Activated naive CD8-positive, alpha-beta T cell treated with anti-CD3 and anti-CD28 coated beads, Interleukin-2, amount 10 ng/mL, durations not matched to agents 7 days and 5 days (primary cell): Measurements from ENCODE around the gene NKX2-1. TPM values are rescaled to one million over a fixed set of nuclear protein-coding genes. Genes with fewer than 3 reads are reported as not detected.

Source experiments
- ATAC-seq: fragments of 150-1000 bp; cut with Tn5 transposase; one replicate; pipeline ENCODE4 v1.10.0; 2021; ENCODE audit warnings: low read depth, moderate library complexity
- POLR2A ChIA-PET: fragments of 350-600 bp; sonication (Branson Sonifier 250); formaldehyde crosslinking; loops from one replicate; lab custom pipeline; 2021; ENCODE audit warnings: antibody characterized with exemption; lab: Charles Lee
- DNase-seq: peaks from one replicate; pipeline ENCODE4 v3.0.0; 2021
- H3K27ac Mint-ChIP-seq: one replicate; pipeline ENCODE4 v1.8.0; 2022; ENCODE audit warnings: mild to moderate bottlenecking, mixed read lengths
- H3K27me3 Mint-ChIP-seq: one replicate; pipeline ENCODE4 v1.8.0; 2022; ENCODE audit warnings: mild to moderate bottlenecking, moderate library complexity, mixed read lengths
- H3K36me3 Mint-ChIP-seq: one replicate; pipeline ENCODE4 v1.8.0; 2021; ENCODE audit warnings: mild to moderate bottlenecking, mixed read lengths
- H3K4me1 Mint-ChIP-seq: one replicate; pipeline ENCODE4 v1.8.0; 2021; ENCODE audit warnings: mixed read lengths
- H3K4me3 Mint-ChIP-seq: one replicate; pipeline ENCODE4 v1.8.0; 2022; ENCODE audit warnings: mild to moderate bottlenecking, moderate library complexity, mixed read lengths
- H3K9me3 Mint-ChIP-seq: one replicate; pipeline ENCODE4 v1.8.0; 2021; ENCODE audit warnings: mixed read lengths
- total RNA-seq, 2 experiments: library from RNA; stranded (reverse); gene quantifications; one replicate each; pipeline ENCODE4 v1.2.3, GENCODE V29; 2021

The NKX2-1 gene
- total RNA-seq, 2 experiments from 2014 or later, result not detected

- ATAC-seq (no peak), DNase-seq (no peak)
- peaks cover 2% of the 10 kb centered on the region for H3K4me1 Mint-ChIP-seq
- peaks cover 15% of the 10 kb centered on the region for H3K9me3 Mint-ChIP-seq
- no peak overlapping the region for H3K4me3 Mint-ChIP-seq
- peaks cover 89% of the 10 kb centered on the region for H3K27me3 Mint-ChIP-seq
- POLR2A ChIA-PET, result no interaction called here
- H3K27ac Mint-ChIP-seq, result no peak overlapping the region
- peaks cover 3% of the 10 kb centered on the region for H3K36me3 Mint-ChIP-seq
Observed at GRCh38 chr14:36505892-36506731, 13.9 kb downstream of the NKX2-1 start.

GRCh38 chr14:36505181-36505815, 14.7 kb downstream of the NKX2-1 start:
- ATAC-seq, result no peak
- POLR2A ChIA-PET, result no interaction called here
- peaks cover 2% of the 10 kb centered on the region for H3K4me1 Mint-ChIP-seq

GRCh38 chr14:36504771-36505175, 15.3 kb downstream of the NKX2-1 start:
- Mint-ChIP-seq H3K36me3 (peaks cover 3% of the 10 kb centered on the region), H3K27ac (no peak overlapping the region), H3K4me3 (no peak overlapping the region), H3K27me3 (peaks cover 81% of the 10 kb centered on the region), H3K9me3 (peaks cover 15% of the 10 kb centered on the region), H3K4me1 (peaks cover 2% of the 10 kb centered on the region)
- DNase-seq (no peak), ATAC-seq (no peak)
- POLR2A ChIA-PET, result no interaction called here

More at GRCh38 chr14:36505181-36505815, 14.7 kb downstream of the NKX2-1 start:
- Mint-ChIP-seq H3K4me3 (no peak overlapping the region), H3K36me3 (peaks cover 3% of the 10 kb centered on the region), H3K9me3 (peaks cover 15% of the 10 kb centered on the region), H3K27ac (no peak overlapping the region), H3K27me3 (peaks cover 84% of the 10 kb centered on the region)
- DNase-seq, result peak; percentile 33

GRCh38 chr14:36503771-36504741, 16.0 kb downstream of the NKX2-1 start:
- POLR2A ChIA-PET, result no interaction called here

GRCh38 chr14:36502558-36503508, 17.2 kb downstream of the NKX2-1 start:
- DNase-seq (no peak), ATAC-seq (no peak)

More at GRCh38 chr14:36503771-36504741, 16.0 kb downstream of the NKX2-1 start:
- no peak for ATAC-seq
- Mint-ChIP-seq H3K36me3 (peaks cover 3% of the 10 kb centered on the region), H3K9me3 (peaks cover 13% of the 10 kb centered on the region), H3K27ac (peak overlapping the region; percentile 42), H3K4me3 (no peak overlapping the region), H3K4me1 (peaks cover 2% of the 10 kb centered on the region), H3K27me3 (peaks cover 74% of the 10 kb centered on the region)
- DNase-seq, result no peak

GRCh38 chr14:36498938-36499337, 21.1 kb downstream of the NKX2-1 start:
- DNase-seq (no peak), ATAC-seq (no peak)
- no peak overlapping the region for H3K27ac Mint-ChIP-seq
- peaks cover 3% of the 10 kb centered on the region for H3K9me3 Mint-ChIP-seq
- no peak overlapping the region for H3K4me3 Mint-ChIP-seq
- H3K27me3 Mint-ChIP-seq, result peaks cover 49% of the 10 kb centered on the region
- H3K36me3 Mint-ChIP-seq, result peaks cover 3% of the 10 kb centered on the region
- no peaks in the 10 kb centered on the region for H3K4me1 Mint-ChIP-seq
- POLR2A ChIA-PET, result no interaction called here

More at GRCh38 chr14:36502558-36503508, 17.2 kb downstream of the NKX2-1 start:
- Mint-ChIP-seq H3K27ac (no peak overlapping the region), H3K27me3 (peaks cover 63% of the 10 kb centered on the region), H3K4me1 (peaks cover 2% of the 10 kb centered on the region), H3K4me3 (no peak overlapping the region), H3K9me3 (peaks cover 11% of the 10 kb centered on the region), H3K36me3 (peaks cover 3% of the 10 kb centered on the region)
- POLR2A ChIA-PET, result no interaction called here

GRCh38 chr14:36496346-36496745, 23.7 kb downstream of the NKX2-1 start:
- no peaks in the 10 kb centered on the region for H3K36me3 Mint-ChIP-seq
- peaks cover 31% of the 10 kb centered on the region for H3K27me3 Mint-ChIP-seq
- no peak overlapping the region for H3K4me3 Mint-ChIP-seq
- H3K9me3 Mint-ChIP-seq, result no peaks in the 10 kb centered on the region
- POLR2A ChIA-PET, result no interaction called here
- ATAC-seq (no peak), DNase-seq (no peak)
- H3K4me1 Mint-ChIP-seq, result no peaks in the 10 kb centered on the region
- no peak overlapping the region for H3K27ac Mint-ChIP-seq

- DNase-seq (no peak), ATAC-seq (no peak)
- no peaks in the 10 kb centered on the region for H3K4me1 Mint-ChIP-seq
- POLR2A ChIA-PET, result no interaction called here
- H3K27ac Mint-ChIP-seq, result no peak overlapping the region
- peaks cover 27% of the 10 kb centered on the region for H3K27me3 Mint-ChIP-seq
- H3K4me3 Mint-ChIP-seq, result no peak overlapping the region
- H3K9me3 Mint-ChIP-seq, result no peaks in the 10 kb centered on the region
- H3K36me3 Mint-ChIP-seq, result no peaks in the 10 kb centered on the region
Observed at GRCh38 chr14:36495666-36496065, 24.4 kb downstream of the NKX2-1 start.

GRCh38 chr14:36493761-36494160, 26.3 kb downstream of the NKX2-1 start:
- ATAC-seq (no peak), DNase-seq (no peak)
- Mint-ChIP-seq H3K27ac (no peak overlapping the region), H3K27me3 (peaks cover 23% of the 10 kb centered on the region), H3K9me3 (no peaks in the 10 kb centered on the region), H3K4me1 (no peaks in the 10 kb centered on the region), H3K36me3 (no peaks in the 10 kb centered on the region), H3K4me3 (no peak overlapping the region)
- POLR2A ChIA-PET, result no interaction called here

GRCh38 chr14:36485773-36486172, 34.3 kb downstream of the NKX2-1 start:
- Mint-ChIP-seq H3K4me1 (no peaks in the 10 kb centered on the region), H3K27me3 (peaks cover 5% of the 10 kb centered on the region)

GRCh38 chr14:36479344-36479743, 40.7 kb downstream of the NKX2-1 start:
- ATAC-seq (no peak), DNase-seq (no peak)
- Mint-ChIP-seq H3K27me3 (peaks cover 6% of the 10 kb centered on the region), H3K27ac (no peak overlapping the region), H3K36me3 (no peaks in the 10 kb centered on the region), H3K9me3 (no peaks in the 10 kb centered on the region), H3K4me3 (no peak overlapping the region), H3K4me1 (no peaks in the 10 kb centered on the region)
- POLR2A ChIA-PET, result no interaction called here

More at GRCh38 chr14:36485773-36486172, 34.3 kb downstream of the NKX2-1 start:
- no peak for ATAC-seq
- no peaks in the 10 kb centered on the region for H3K9me3 Mint-ChIP-seq
- POLR2A ChIA-PET, result interaction anchor here (0.7 kb wide), 1 partner anchor 138 kb away, joined by 3 read pairs; no protein-coding TSS in a partner anchor
- no peak overlapping the region for H3K27ac Mint-ChIP-seq
- H3K36me3 Mint-ChIP-seq, result no peaks in the 10 kb centered on the region
- H3K4me3 Mint-ChIP-seq, result no peak overlapping the region
- no peak for DNase-seq

- Mint-ChIP-seq H3K9me3 (no peaks in the 10 kb centered on the region), H3K27me3 (peaks cover 6% of the 10 kb centered on the region), H3K36me3 (no peaks in the 10 kb centered on the region), H3K4me3 (no peak overlapping the region), H3K4me1 (no peaks in the 10 kb centered on the region), H3K27ac (no peak overlapping the region)
- POLR2A ChIA-PET, result no interaction called here
- DNase-seq (no peak), ATAC-seq (no peak)
Observed at GRCh38 chr14:36478782-36479181, 41.2 kb downstream of the NKX2-1 start.
